Uterus (tissue), 4 donors: Measurements from ENCODE around the gene ZNF827. TPM values are rescaled to one million over a fixed set of nuclear protein-coding genes. Genes with fewer than 3 reads are reported as not detected.

Experiments used
- DNase-seq, 2 donors: peaks; one replicate each; pipeline ENCODE4 v3.0.0-alpha.2; 2019 to 2020
- H3K27ac ChIP-seq, 2 donors: fragments of 200-600 bp; sonication (generic); 1 replicate in 1 of 2; 2 replicates in 1 of 2; pipeline ENCODE4 v1.5.1; 2016 to 2018
- H3K27me3 ChIP-seq, 2 donors: fragments of 200-600 bp; sonication (generic); one replicate each; pipeline ENCODE4 v1.5.1; 2018 to 2019; ENCODE audit warnings: control low read depth in 1 of 2
- H3K36me3 ChIP-seq, 2 donors: fragments of 200-600 bp; sonication (generic); one replicate each; pipeline ENCODE4 v1.5.1; 2019; ENCODE audit warnings: control low read depth in 1 of 2
- H3K4me1 ChIP-seq, 2 donors: fragments of 200-600 bp; sonication (generic); one replicate each; pipeline ENCODE4 v1.5.1; 2018 to 2019; ENCODE audit warnings: control low read depth in 1 of 2
- H3K4me3 ChIP-seq, 2 donors: fragments of 200-600 bp; sonication (generic); 1 replicate in 1 of 2; 2 replicates in 1 of 2; pipeline ENCODE4 v1.5.1; 2018 to 2019; ENCODE audit warnings: mild to moderate bottlenecking in 1 of 2
- H3K9me3 ChIP-seq, 2 donors: fragments of 200-600 bp; sonication (generic); one replicate each; pipeline ENCODE4 v1.5.1; 2019; ENCODE audit warnings: control low read depth in 1 of 2
- CTCF ChIP-seq, 4 experiments: fragments of 200-600 bp in 2 of 4; fragments of 450-650 bp in 2 of 4; sonication (generic) in 2 of 4; IDR thresholded peaks; one replicate each; pipeline ENCODE4 v1.5.1; 2016 to 2019; ENCODE audit warnings: antibody characterized with exemption in 4 of 4, mild to moderate bottlenecking in 2 of 4, moderate library complexity in 1 of 4
- POLR2A ChIP-seq, 2 donors: fragments of 450-650 bp; IDR thresholded peaks; one replicate each; pipeline ENCODE4 v1.6.1; 2016; ENCODE audit warnings: antibody characterized with exemption in 2 of 2, mild to moderate bottlenecking in 1 of 2, moderate library complexity in 1 of 2
- intact Hi-C: fragments of 100-400 bp; cut with DNase I; formaldehyde crosslinking; loops from one replicate; pipeline ENCODE4 v1.15.1; 2023; ENCODE audit warnings: low total_unique reads
- total RNA-seq, 4 donors: library from RNA; depleted of rRNA in 3 of 4; stranded (reverse); fragments of >200 nt in 3 of 4; gene quantifications; one replicate each; pipeline versions ENCODE4 v1.1.0 to v1.2.4, GENCODE V29; 2014 to 2023
- donor health status: DM: yes; HTN: yes; CAD: no.

ZNF827 gene
- total RNA-seq, 4 donors from 2014 or later = 2.9 to 33.1 (median 14.2) TPM

GRCh38 chr4:145933134-145933533 is 5.5 kb downstream of the ZNF827 start:
- no peaks in the 10 kb centered on the region for H3K27me3 ChIP-seq
- no peaks in the 10 kb centered on the region for H3K9me3 ChIP-seq
- H3K4me3 ChIP-seq = no peak overlapping the region
- H3K36me3 ChIP-seq = no peaks in the 10 kb centered on the region
- H3K4me1 ChIP-seq = peaks cover 0 to 4% of the 10 kb centered on the region in 2 donors
- intact Hi-C loops = no loop called here
- DNase-seq = no peak
- H3K27ac ChIP-seq = peak overlapping the region; percentile 1 to 99
- no peak for TF ChIP-seq CTCF (IDR thresholded peaks at IDR 0.05)
- no peak for TF ChIP-seq POLR2A (IDR thresholded peaks at IDR 0.05)

DNA sequence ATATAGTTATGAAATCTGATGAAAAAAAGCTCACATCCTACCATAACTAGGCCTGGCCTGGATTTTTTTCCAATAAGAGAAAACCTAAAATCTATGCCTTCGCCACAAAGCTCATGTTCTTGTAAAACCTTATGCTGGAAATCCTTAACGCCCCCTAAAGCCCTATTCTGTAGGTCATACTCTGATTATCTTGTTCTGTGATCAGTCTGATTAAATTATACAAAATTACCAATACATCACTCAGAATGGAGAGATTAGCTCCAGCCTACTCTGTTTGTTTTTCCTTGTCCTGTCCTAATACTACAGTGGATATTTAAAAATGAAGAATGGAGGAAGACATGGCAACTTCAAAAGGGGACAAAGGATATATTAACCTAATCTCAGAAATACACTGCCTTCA is 7.2 kb downstream of the ZNF827 start:
- Histone ChIP-seq H3K27me3 (no peaks in the 10 kb centered on the region), H3K36me3 (no peaks in the 10 kb centered on the region), H3K4me3 (no peak overlapping the region), H3K4me1 (peaks cover 0 to 4% of the 10 kb centered on the region in 2 donors), H3K9me3 (no peaks in the 10 kb centered on the region), H3K27ac (no peak overlapping the region)
- TF ChIP-seq CTCF (IDR thresholded peaks at IDR 0.05) (no peak), POLR2A (IDR thresholded peaks at IDR 0.05) (no peak)
- no peak for DNase-seq
- intact Hi-C loops = no loop called here

- DNase-seq = no peak
- H3K4me3 ChIP-seq = no peak overlapping the region
- no peaks in the 10 kb centered on the region for H3K27me3 ChIP-seq
- no peaks in the 10 kb centered on the region for H3K9me3 ChIP-seq
- H3K27ac ChIP-seq = no peak overlapping the region
- H3K36me3 ChIP-seq = no peaks in the 10 kb centered on the region
- TF ChIP-seq CTCF (IDR thresholded peaks at IDR 0.05) (no peak), POLR2A (IDR thresholded peaks at IDR 0.05) (no peak)
- intact Hi-C loops = no loop called here
- peaks cover 0 to 2% of the 10 kb centered on the region in 2 donors for H3K4me1 ChIP-seq
Measured at GRCh38 chr4:145930592-145930991, 8.0 kb downstream of the ZNF827 start.

GRCh38 chr4:145929415-145930178 is 9.0 kb downstream of the ZNF827 start:
- no peaks in the 10 kb centered on the region for H3K36me3 ChIP-seq
- H3K27me3 ChIP-seq = no peaks in the 10 kb centered on the region
- no peak overlapping the region for H3K4me3 ChIP-seq
- no peak overlapping the region for H3K27ac ChIP-seq
- H3K4me1 ChIP-seq = no peaks in the 10 kb centered on the region
- DNase-seq = no peak
- no peak for TF ChIP-seq POLR2A (IDR thresholded peaks at IDR 0.05)
- TF ChIP-seq CTCF (IDR thresholded peaks at IDR 0.05) = no peak
- intact Hi-C loops = no loop called here
- H3K9me3 ChIP-seq = no peaks in the 10 kb centered on the region

DNA sequence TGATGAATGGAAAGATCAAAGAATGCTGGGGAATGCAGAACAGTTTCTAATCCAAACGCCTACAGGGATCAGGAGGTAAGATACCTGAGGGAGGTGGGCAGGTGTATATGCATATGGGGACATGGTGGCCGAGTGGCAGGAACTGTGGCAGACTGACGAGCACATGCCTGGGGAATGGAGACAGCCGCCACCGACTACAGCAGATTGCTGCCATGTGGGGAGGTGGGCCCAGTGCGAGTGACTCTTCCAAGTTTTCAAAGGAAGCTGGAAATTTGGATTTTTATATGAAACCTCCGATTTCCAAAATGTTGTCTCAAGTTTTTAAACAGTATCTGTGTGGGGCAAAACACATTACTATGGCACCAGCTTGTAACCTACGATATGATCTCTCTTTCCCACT is 9.9 kb downstream of the ZNF827 start:
- DNase-seq = no peak
- H3K27me3 ChIP-seq = no peaks in the 10 kb centered on the region
- H3K36me3 ChIP-seq = no peaks in the 10 kb centered on the region
- no peak for TF ChIP-seq CTCF (IDR thresholded peaks at IDR 0.05)
- no peak for TF ChIP-seq POLR2A (IDR thresholded peaks at IDR 0.05)
- intact Hi-C loops = no loop called here
- no peaks in the 10 kb centered on the region for H3K9me3 ChIP-seq
- no peaks in the 10 kb centered on the region for H3K4me1 ChIP-seq
- H3K27ac ChIP-seq = no peak overlapping the region
- H3K4me3 ChIP-seq = no peak overlapping the region
